ENCODE measurements around the gene DNAJB13.
A peak's percentile ranks its signal among the peaks of the same experiment; 100 is the strongest.

DNAJB13 gene

DNA sequence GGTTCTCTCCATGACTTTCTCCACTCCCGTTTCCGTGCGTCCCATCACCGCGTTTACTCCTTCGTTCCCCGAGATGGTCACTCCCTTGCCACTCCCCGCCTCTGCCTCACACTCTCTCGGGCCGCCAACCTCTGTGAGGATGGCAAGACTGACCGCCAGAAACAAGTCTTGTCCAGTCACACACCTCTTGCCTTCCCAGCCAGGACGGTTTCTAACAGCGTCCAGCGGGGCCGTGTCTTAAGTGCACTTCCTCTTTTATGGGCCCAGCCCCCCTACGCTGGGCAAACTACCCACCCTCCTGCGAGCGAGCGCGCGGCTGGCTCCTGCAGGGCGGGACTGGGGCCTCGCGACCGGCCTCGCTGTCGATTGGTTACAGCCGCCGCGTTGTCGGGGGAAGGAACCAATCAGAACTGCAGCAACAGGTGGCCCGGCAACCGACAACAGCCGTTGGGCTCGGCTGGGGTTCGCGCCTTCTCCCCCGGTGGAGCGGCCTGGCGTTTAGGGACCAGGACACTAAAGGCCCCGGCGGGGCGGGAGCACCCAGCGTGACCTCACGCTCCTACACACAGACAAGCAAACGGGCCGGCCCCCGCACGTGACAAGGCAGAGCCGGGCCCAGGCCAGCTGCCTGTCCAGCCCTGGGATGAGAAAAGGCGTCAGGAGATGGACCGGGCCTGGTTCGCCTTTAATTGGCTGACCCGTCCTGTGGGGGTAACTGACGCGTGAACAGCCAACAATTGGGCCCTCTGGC, 32.3 kb downstream of the DNAJB13 start (continued):
- TF ChIP-seq ZNF639 (tag by site-specific recombination; IDR thresholded peaks at IDR 0.05) (0 out of 2 replicates have a peak, but pooled peaks have one; percentile 12), ZNF433 (tag by site-specific recombination; IDR thresholded peaks at IDR 0.05; ENCODE audit: low read depth) (no peak), SCRT2 (tag by site-specific recombination; IDR thresholded peaks at IDR 0.05) (peak; percentile 100), IKZF3 (tag by site-specific recombination; IDR thresholded peaks at IDR 0.05) (peak; percentile 81), ZNF366 (tag by site-specific recombination; conservative IDR thresholded peaks at IDR 0.05) (peak; percentile 87), ZNF600 (tag by site-specific recombination; IDR thresholded peaks at IDR 0.05) (peak; percentile 25; the same call in 1 of the 2 replicates), ZNF548 (tag by site-specific recombination; IDR thresholded peaks at IDR 0.05) (no peak), ZNF362 (tag by site-specific recombination; IDR thresholded peaks at IDR 0.05) (no peak), ZNF670 (tag by site-specific recombination; IDR thresholded peaks at IDR 0.05; ENCODE audit: low read depth) (no peak), ZNF324 (tag by site-specific recombination; IDR thresholded peaks at IDR 0.05) (0 out of 2 replicates have a peak, but pooled peaks have one; percentile 13), PRDM1 (tag by site-specific recombination; IDR thresholded peaks at IDR 0.05) (peak; percentile 77), ZNF610 (tag by site-specific recombination; IDR thresholded peaks at IDR 0.05; ENCODE audit: borderline replicate concordance) (peak; percentile 51; the same call in 1 of the 2 replicates), ZNF335 (tag by site-specific recombination; conservative IDR thresholded peaks at IDR 0.05) (peak; percentile 94), BCL11B (tag by site-specific recombination; IDR thresholded peaks at IDR 0.05; ENCODE audit: low read depth) (0 out of 2 replicates have a peak, but pooled peaks have one; percentile 18), ZXDB (tag by site-specific recombination; IDR thresholded peaks at IDR 0.05) (peak; percentile 92), PATZ1 (tag by site-specific recombination; IDR thresholded peaks at IDR 0.05) (peak; percentile 93), KLF9 (tag by site-specific recombination; IDR thresholded peaks at IDR 0.05; ENCODE audit: low read depth) (peak; percentile 84), HIC1 (tag by site-specific recombination; IDR thresholded peaks at IDR 0.05) (peak; percentile 98), GLIS1 (tag by site-specific recombination; IDR thresholded peaks at IDR 0.05) (peak; percentile 85), MEIS1 (CRISPR knock-in tag; IDR thresholded peaks at IDR 0.05; ENCODE audit: borderline replicate concordance) (no peak), PRDM6 (tag by site-specific recombination; IDR thresholded peaks at IDR 0.05) (no peak), ZBTB20 (tag by site-specific recombination; IDR thresholded peaks at IDR 0.05) (peak; percentile 80), MZF1 (tag by site-specific recombination; IDR thresholded peaks at IDR 0.05; ENCODE audit: borderline replicate concordance) (0 out of 2 replicates have a peak, but pooled peaks have one; percentile 22), ZNF677 (tag by site-specific recombination; IDR thresholded peaks at IDR 0.05) (no peak), ZNF10 (tag by site-specific recombination; IDR thresholded peaks at IDR 0.05) (peak; percentile 47; the same call in 1 of the 2 replicates)
- TF ChIP-seq, protein P1, sequence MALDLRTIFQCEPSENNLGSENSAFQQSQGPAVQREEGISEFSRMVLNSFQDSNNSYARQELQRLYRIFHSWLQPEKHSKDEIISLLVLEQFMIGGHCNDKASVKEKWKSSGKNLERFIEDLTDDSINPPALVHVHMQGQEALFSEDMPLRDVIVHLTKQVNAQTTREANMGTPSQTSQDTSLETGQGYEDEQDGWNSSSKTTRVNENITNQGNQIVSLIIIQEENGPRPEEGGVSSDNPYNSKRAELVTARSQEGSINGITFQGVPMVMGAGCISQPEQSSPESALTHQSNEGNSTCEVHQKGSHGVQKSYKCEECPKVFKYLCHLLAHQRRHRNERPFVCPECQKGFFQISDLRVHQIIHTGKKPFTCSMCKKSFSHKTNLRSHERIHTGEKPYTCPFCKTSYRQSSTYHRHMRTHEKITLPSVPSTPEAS (tag by site-specific recombination; IDR thresholded peaks at IDR 0.05): no peak
- TF ChIP-seq, protein P2, sequence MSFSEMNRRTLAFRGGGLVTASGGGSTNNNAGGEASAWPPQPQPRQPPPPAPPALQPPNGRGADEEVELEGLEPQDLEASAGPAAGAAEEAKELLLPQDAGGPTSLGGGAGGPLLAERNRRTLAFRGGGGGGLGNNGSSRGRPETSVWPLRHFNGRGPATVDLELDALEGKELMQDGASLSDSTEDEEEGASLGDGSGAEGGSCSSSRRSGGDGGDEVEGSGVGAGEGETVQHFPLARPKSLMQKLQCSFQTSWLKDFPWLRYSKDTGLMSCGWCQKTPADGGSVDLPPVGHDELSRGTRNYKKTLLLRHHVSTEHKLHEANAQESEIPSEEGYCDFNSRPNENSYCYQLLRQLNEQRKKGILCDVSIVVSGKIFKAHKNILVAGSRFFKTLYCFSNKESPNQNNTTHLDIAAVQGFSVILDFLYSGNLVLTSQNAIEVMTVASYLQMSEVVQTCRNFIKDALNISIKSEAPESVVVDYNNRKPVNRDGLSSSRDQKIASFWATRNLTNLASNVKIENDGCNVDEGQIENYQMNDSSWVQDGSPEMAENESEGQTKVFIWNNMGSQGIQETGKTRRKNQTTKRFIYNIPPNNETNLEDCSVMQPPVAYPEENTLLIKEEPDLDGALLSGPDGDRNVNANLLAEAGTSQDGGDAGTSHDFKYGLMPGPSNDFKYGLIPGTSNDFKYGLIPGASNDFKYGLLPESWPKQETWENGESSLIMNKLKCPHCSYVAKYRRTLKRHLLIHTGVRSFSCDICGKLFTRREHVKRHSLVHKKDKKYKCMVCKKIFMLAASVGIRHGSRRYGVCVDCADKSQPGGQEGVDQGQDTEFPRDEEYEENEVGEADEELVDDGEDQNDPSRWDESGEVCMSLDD (tag by site-specific recombination; IDR thresholded peaks at IDR 0.05): peak; percentile 70

Data from HEK293 (cell line).